ENCODE data around the gene ZNF318.

ZNF318 gene

GRCh38 chr6:43297644-43298564, 71.5 kb downstream of the ZNF318 start, which contains the start of gene SLC22A7:
Gene SLC22A7, plus strand, starts transcription at chr6:43298260. Its CDS starts 99 bp downstream, at chr6:43298359.
- no peak within 1 kb of the TSS for H3K4me3 ChIP-seq (ENCODE audit: low read depth, low read length)
- TF ChIP-seq, protein P1, sequence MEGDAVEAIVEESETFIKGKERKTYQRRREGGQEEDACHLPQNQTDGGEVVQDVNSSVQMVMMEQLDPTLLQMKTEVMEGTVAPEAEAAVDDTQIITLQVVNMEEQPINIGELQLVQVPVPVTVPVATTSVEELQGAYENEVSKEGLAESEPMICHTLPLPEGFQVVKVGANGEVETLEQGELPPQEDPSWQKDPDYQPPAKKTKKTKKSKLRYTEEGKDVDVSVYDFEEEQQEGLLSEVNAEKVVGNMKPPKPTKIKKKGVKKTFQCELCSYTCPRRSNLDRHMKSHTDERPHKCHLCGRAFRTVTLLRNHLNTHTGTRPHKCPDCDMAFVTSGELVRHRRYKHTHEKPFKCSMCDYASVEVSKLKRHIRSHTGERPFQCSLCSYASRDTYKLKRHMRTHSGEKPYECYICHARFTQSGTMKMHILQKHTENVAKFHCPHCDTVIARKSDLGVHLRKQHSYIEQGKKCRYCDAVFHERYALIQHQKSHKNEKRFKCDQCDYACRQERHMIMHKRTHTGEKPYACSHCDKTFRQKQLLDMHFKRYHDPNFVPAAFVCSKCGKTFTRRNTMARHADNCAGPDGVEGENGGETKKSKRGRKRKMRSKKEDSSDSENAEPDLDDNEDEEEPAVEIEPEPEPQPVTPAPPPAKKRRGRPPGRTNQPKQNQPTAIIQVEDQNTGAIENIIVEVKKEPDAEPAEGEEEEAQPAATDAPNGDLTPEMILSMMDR (IDR thresholded peaks at IDR 0.05; ENCODE audit: low read depth, low read length) = no peak

DNA sequence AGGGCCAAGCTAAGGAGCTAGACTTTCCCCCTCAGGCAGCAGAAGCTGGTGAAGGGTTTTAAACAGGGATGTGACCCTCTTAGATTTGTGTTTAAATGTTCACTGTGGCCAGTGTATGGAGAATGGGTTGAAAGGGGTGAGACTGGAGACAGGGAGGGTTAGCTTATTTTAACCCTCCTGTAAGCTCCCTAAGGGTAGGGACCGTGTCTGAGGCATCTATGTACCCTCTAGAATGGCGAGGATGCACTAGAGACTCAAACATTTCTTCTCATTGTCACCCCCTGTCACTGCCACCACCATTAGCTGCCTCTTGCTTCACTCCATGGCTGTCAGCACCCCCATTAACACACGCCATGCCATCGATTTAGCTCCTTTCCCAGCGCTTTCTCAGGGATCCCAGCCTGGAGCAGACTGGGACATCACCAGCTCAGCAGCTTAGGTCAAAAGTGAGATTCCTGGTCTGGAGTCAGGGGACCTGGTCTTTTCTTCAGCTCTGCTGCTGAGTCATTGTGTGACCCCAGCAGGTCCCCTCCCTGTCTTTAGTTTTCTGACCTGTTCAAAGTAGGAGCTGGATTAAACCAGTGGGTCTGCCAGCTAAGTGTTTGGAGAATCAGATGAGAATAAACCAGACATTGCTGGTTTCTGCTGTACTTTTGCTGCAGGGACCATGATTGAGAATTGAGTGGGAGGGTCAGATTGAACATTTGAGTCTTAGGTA, 72.5 kb downstream of the ZNF318 start:
- TF ChIP-seq, protein P1 (IDR thresholded peaks at IDR 0.05; ENCODE audit: low read depth, low read length) = no peak

GRCh38 chr6:43295456-43295855, 74.0 kb downstream of the ZNF318 start:
- TF ChIP-seq, protein P1 (IDR thresholded peaks at IDR 0.05; ENCODE audit: low read depth, low read length) = no peak

More for the DNA sequence above, 72.5 kb downstream of the ZNF318 start:
- no peak overlapping the region for H3K4me3 ChIP-seq (ENCODE audit: low read depth, low read length)

DNA sequence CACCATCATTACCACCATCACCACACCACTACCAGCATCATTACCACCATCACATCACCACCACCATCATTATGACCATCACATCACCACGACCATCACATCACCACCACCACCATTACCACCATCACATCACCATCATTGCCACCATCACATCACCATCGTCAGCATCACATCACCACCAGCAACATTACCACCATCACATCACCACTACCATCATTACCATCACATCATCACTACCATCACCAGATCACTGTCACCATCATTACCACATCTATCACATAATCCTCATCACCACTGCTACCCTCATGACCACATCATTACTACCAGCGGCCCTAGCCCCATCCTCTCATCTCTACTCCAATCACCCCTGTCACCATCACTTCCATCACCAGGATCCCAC, 74.9 kb downstream of the ZNF318 start:
- no peak overlapping the region for H3K4me3 ChIP-seq (ENCODE audit: low read depth, low read length)
- TF ChIP-seq, protein P1 (IDR thresholded peaks at IDR 0.05; ENCODE audit: low read depth, low read length) = no peak

More at GRCh38 chr6:43295456-43295855, 74.0 kb downstream of the ZNF318 start:
- H3K4me3 ChIP-seq (ENCODE audit: low read depth, low read length) = no peak overlapping the region

DNA sequence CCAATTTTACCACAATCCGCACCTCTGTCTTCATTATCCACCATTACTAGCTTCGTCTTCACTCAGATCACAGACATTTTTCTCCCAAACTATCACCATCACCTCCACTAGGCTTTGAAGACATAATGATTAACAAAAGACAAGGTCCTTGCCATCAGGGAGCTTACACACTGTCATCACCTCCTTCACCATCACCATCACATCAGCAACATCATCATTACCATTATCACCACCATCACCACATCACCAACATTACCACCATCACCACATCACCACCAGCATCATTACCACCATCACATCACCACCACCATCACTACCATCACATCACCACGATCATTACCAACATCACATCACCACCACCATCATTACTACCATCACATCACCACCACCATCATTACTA, 75.7 kb downstream of the ZNF318 start:
- no peak overlapping the region for H3K4me3 ChIP-seq (ENCODE audit: low read depth, low read length)
- TF ChIP-seq, protein P1 (IDR thresholded peaks at IDR 0.05; ENCODE audit: low read depth, low read length) = no peak

- TF ChIP-seq, protein P1 (IDR thresholded peaks at IDR 0.05; ENCODE audit: low read depth, low read length) = no peak
- H3K4me3 ChIP-seq (ENCODE audit: low read depth, low read length) = no peak overlapping the region
Observed at GRCh38 chr6:43292763-43293318, 76.6 kb downstream of the ZNF318 start.
